ENCODE results near the gene ELANE.

Gene ELANE

DNA sequence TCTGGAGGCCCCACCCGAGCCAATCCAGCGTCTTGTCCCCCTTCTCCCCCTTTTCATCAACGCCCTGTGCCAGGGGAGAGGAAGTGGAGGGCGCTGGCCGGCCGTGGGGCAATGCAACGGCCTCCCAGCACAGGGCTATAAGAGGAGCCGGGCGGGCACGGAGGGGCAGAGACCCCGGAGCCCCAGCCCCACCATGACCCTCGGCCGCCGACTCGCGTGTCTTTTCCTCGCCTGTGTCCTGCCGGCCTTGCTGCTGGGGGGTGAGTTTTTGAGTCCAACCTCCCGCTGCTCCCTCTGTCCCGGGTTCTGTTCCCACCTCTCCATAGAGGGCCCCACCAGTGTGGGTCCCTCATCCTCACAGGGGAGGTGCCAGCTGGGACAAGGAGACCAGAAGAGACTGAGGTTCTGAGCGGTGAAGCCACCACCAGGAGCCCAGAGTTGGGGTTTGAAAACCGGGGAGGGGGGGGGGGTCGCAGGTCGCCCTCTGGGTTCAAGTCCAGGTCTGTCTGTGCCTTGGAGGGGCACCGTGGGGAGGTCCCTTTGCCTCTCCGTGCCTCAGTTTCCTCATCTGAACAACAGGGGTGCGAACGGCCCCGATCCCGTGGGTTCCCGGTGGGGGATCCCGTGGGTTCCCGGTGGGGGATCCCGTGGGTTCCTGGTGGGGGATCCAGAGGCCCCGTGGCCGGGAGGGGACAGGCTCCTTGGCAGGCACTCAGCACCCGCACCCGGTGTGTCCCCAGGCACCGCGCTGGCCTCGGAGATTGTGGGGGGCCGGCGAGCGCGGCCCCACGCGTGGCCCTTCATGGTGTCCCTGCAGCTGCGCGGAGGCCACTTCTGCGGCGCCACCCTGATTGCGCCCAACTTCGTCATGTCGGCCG lies at the start of gene ELANE:
Gene ELANE (plus strand): TSS at position 168 of the 878 bp plus-strand sequence. CDS start 26 bp downstream, at position 194.
- no peak for DNase-seq

- no peak for DNase-seq
Observed at GRCh38 chr19:802498-803098, 49.5 kb upstream of the ELANE start.

DNA sequence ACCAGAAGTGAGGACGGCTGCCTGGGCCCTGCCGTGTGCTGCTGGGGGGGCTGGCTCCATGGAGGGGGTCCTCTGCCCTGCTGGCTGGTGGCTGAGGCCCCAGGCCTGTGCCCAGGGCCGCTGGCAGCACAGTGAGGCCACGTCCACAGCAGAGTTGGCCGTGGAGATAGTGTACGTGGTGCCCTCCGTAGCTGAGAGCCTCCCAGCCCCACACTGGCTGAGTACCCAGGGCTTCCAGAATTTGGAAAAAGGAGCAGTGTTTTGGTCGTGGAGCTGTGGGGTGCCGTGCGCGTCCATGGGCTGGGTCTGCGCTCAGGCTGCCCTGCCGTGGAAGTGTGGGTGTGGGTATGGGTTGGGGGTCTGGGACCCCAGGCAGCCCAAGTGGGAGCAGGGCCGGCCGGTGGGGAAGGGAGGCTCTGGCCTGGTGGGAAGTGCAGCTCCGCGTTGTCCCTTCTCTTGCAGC lies 49.0 kb upstream of the ELANE start:
- no peak for DNase-seq

- DNase-seq: no peak
Observed at GRCh38 chr19:803686-804418, 48.3 kb upstream of the ELANE start.

GRCh38 chr19:804419-805165 lies 47.5 kb upstream of the ELANE start:
- no peak for DNase-seq

DNA sequence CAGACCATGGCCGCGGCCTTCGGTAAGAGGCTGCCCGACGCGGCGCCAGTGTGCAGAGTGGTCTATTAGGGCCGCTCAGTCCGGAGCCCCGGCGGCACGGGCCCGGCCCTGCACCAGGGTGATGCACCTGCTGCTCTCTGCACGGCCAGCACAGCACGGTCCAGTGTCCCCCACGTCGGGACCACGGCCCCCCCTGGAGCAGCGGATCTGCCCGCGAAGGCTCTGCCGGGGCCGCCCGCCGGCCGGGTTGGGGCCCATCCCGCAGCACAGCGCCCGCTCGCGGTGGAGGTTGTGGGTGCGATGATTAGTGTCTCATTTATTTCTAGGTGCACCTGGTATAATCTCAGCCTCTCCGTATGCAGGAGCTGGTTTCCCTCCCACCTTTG lies 46.9 kb upstream of the ELANE start:
- no peak for DNase-seq

GRCh38 chr19:805600-806550 lies 46.2 kb upstream of the ELANE start:
- no peak for DNase-seq

DNA sequence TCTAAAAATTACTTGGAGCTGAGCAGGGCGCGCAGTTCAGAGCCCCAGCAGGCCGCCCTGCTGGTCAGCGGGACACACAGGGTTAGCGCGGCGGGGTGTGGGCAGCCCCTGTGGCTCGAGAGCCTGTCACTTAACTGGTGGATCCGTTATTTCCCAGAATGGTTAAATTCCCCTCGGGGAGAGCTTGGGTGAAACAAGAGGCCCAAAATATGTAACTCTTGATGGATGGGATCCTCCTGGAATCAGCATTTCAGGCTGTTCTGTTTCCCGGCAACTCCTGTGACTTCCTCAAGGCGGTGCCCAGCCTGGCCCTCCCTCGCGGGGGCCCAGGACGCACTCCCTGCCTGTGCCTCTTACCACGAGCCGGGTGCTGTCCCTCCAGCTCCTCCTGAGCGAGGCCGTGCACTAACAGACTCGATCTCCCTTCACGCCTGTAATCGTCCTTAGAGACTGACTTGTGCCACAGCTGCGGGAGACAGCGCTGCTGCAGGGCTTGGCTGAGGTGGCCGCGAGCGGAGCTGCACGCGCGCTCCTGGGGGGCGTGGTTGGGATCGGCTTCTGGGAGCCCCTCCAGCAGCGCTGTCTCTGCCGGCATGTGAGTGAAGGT lies 45.2 kb upstream of the ELANE start:
- no peak for DNase-seq

GRCh38 chr19:807627-808422 lies 44.3 kb upstream of the ELANE start:
- no peak for DNase-seq

- no peak for DNase-seq
Observed at GRCh38 chr19:808423-808775, 43.7 kb upstream of the ELANE start.

GRCh38 chr19:810077-810855 lies 41.8 kb upstream of the ELANE start:
- DNase-seq: no peak

DNA sequence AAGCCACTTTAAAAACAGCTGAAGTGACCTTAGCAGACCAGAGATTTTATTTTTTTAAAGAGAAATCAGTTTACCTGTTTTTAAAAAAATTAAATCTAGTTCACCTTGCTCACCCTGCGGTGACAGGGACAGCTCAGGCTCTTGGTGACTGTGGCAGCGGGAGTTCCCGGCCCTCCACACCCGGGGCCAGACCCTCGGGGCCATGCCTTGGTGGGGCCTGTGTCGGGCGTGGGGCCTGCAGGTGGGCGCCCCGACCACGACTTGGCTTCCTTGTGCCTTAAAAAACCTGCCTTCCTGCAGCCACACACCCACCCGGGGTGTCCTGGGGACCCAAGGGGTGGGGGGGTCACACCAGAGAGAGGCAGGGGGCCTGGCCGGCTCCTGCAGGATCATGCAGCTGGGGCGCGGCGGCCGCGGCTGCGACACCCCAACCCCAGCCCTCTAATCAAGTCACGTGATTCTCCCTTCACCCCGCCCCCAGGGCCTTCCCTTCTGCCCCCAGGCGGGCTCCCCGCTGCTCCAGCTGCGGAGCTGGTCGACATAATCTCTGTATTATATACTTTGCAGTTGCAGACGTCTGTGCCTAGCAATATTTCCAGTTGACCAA lies 41.1 kb upstream of the ELANE start:
- no peak for DNase-seq

- DNase-seq: no peak
Observed at GRCh38 chr19:811506-812048, 40.5 kb upstream of the ELANE start.

GRCh38 chr19:812049-812746 lies 39.9 kb upstream of the ELANE start:
- DNase-seq: no peak

DNA sequence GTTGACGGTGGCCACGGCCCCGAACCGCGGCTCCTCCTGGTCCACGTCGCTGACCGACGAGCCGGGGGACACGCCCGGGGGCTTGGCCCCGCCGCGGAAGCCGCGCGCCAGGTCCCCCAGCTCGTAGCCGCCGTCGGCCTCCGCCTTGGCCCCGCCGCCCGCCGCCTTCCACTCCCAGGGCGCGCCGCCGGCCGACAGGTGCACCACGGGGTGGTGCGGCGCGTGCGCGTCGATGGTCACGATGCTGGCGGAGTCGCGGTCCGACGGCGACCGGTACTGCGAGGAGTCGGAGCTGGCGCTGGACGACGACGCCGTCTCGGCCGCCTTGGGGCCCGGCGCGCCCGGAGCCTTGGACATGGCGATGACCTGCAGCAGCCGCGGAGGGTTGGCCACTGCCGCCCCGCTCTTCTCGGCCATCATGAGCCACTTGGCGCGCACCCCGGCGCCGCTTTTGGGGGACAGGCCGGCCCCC lies 39.3 kb upstream of the ELANE start:
- DNase-seq: no peak

DNA sequence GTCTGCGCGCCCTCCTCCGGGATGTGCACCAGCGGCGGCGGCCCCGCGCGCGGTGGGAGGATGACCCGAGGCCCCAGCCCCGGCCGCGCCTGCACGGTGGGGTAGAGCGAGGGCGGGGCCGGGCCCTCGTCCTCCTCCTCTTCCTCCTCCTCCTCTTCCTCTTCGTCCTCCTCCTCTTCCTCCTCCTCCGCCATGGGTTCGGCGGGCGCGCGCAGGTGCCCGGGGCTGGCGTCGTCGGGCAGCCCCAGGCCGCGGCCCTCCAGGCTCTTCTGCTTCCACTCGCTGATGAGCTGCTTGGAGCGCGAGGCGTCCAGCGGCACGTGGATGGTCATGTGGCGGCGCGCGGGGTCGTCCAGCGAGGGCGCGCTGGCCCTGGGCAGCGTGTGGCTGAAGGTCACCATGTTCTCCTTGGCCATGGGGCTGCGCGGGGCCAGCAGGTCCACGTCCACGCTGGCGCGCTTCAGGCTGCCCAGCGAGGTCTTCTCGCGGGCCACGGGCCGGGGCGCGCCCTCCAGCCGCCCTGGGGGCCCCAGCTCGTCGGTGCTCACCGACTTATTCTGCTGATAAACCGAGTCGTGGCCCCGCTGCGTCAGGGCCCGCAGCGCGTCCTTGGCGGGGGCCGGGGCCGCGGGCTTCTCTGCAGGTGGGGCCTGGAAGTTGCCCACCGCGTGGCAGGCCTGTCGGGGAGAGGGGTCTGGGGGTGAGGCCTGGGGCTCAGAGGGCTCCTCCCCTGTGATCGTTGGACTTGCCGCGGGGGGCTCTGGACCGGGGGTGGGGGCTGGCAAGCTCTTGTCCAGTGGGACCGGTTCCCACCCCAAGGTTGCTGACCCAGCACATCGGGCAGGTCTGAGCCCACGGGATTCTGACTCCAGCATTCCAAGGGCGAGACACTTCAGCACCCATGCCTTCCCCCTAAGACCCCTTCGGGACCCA lies 38.6 kb upstream of the ELANE start:
- DNase-seq: no peak

Data from suppressor macrophage treated with lipopolysaccharide for 1 hour (primary cell).